Measurements from ENCODE around the gene SYTL3.

- TF ChIP-seq CTCF (IDR thresholded peaks at IDR 0.05): no peak
- no peak for TF ChIP-seq EZH2 (IDR thresholded peaks at IDR 0.05; ENCODE audit: borderline replicate concordance, insufficient read depth, low read depth, low read length, poor library complexity, severe bottlenecking)
These were observed 128.2 kb downstream of the SYTL3 start for GRCh38 chr6:158778005-158778527.

Measured in B cell (primary cell).